Measurements from ENCODE around the gene CES4A. TPM values are rescaled to one million over a fixed set of nuclear protein-coding genes. Genes with fewer than 3 reads are reported as not detected.
A peak's percentile ranks its signal among the peaks of the same experiment; 100 is the strongest.

CES4A gene
- total RNA-seq, 1 donor from 2014 or later = 18.5 TPM

- Mint-ChIP-seq H3K4me1 (peaks cover 16% of the 10 kb centered on the region), H3K36me3 (no peaks in the 10 kb centered on the region), H3K4me3 (no peak overlapping the region), H3K9me3 (no peaks in the 10 kb centered on the region), H3K27me3 (ENCODE audit: low read depth) (peaks cover 21% of the 10 kb centered on the region), H3K27ac (no peak overlapping the region)
- DNase-seq (ENCODE audit: low spot score in 2 of 2, unreplicated experiment in 2 of 2) = no peak
- TF ChIP-seq, protein P1, sequence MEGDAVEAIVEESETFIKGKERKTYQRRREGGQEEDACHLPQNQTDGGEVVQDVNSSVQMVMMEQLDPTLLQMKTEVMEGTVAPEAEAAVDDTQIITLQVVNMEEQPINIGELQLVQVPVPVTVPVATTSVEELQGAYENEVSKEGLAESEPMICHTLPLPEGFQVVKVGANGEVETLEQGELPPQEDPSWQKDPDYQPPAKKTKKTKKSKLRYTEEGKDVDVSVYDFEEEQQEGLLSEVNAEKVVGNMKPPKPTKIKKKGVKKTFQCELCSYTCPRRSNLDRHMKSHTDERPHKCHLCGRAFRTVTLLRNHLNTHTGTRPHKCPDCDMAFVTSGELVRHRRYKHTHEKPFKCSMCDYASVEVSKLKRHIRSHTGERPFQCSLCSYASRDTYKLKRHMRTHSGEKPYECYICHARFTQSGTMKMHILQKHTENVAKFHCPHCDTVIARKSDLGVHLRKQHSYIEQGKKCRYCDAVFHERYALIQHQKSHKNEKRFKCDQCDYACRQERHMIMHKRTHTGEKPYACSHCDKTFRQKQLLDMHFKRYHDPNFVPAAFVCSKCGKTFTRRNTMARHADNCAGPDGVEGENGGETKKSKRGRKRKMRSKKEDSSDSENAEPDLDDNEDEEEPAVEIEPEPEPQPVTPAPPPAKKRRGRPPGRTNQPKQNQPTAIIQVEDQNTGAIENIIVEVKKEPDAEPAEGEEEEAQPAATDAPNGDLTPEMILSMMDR (IDR thresholded peaks at IDR 0.05; ENCODE audit: unreplicated experiment) = no peak
These were observed 28.7 kb upstream of the CES4A start for GRCh38 chr16:66959704-66960161.

GRCh38 chr16:66960270-66960669, 28.1 kb upstream of the CES4A start:
- Mint-ChIP-seq H3K9me3 (no peaks in the 10 kb centered on the region), H3K27me3 (ENCODE audit: low read depth) (peaks cover 24% of the 10 kb centered on the region), H3K4me1 (peaks cover 13% of the 10 kb centered on the region), H3K4me3 (no peak overlapping the region), H3K36me3 (no peaks in the 10 kb centered on the region), H3K27ac (no peak overlapping the region)
- TF ChIP-seq, protein P1 (IDR thresholded peaks at IDR 0.05; ENCODE audit: unreplicated experiment) = no peak
- no peak for DNase-seq (ENCODE audit: low spot score in 2 of 2, unreplicated experiment in 2 of 2)

GRCh38 chr16:66961065-66961744, 27.2 kb upstream of the CES4A start, which contains the start of gene CES3:
CES3 (plus strand) TSS chr16:66961266; CDS start chr16:66961308, 42 bp downstream.
- Mint-ChIP-seq H3K9me3 (no peaks in the 10 kb centered on the region), H3K27ac (no peak within 1 kb of the TSS), H3K27me3 (ENCODE audit: low read depth) (peaks cover 29% of the 10 kb centered on the region), H3K4me3 (peak within 1 kb of the TSS; percentile 58), H3K36me3 (no peaks in the 10 kb centered on the region), H3K4me1 (peaks cover 3% of the 10 kb centered on the region)
- TF ChIP-seq, protein P1 (IDR thresholded peaks at IDR 0.05; ENCODE audit: unreplicated experiment) = peak; percentile 64
- DNase-seq (ENCODE audit: low spot score in 2 of 2, unreplicated experiment in 2 of 2) = peak in 1 of 2 experiments; percentile 72

- no peak for DNase-seq (ENCODE audit: low spot score in 2 of 2, unreplicated experiment in 2 of 2)
- Mint-ChIP-seq H3K4me1 (peaks cover 2% of the 10 kb centered on the region), H3K9me3 (no peaks in the 10 kb centered on the region), H3K4me3 (no peak overlapping the region), H3K36me3 (no peaks in the 10 kb centered on the region), H3K27me3 (ENCODE audit: low read depth) (peaks cover 33% of the 10 kb centered on the region), H3K27ac (no peak overlapping the region)
- TF ChIP-seq, protein P1 (IDR thresholded peaks at IDR 0.05; ENCODE audit: unreplicated experiment) = no peak
These were observed 26.5 kb upstream of the CES4A start for GRCh38 chr16:66961914-66962313.

DNA sequence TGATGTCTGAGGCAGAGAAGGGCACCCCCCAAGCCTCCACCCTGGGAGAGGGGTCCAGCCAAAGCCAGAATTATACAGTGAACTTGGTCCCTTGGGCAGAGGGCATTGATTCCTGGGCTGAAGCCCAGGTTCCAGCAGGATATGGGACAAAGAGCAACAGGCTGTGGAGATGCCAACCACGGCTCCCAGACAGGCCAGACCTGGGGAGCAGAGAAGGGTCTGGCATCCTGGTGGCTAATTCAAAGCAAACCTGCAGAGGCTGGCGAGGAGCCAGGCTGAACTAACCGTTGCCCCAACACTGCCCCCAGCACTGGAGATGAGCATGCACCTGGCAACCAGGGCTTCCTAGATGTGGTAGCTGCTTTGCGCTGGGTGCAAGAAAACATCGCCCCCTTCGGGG, 24.3 kb upstream of the CES4A start:
- no peak for DNase-seq (ENCODE audit: low spot score in 2 of 2, unreplicated experiment in 2 of 2)
- Mint-ChIP-seq H3K27ac (no peak overlapping the region), H3K9me3 (no peaks in the 10 kb centered on the region), H3K4me3 (no peak overlapping the region), H3K4me1 (peaks cover 2% of the 10 kb centered on the region), H3K27me3 (ENCODE audit: low read depth) (peaks cover 24% of the 10 kb centered on the region), H3K36me3 (no peaks in the 10 kb centered on the region)
- TF ChIP-seq, protein P1 (IDR thresholded peaks at IDR 0.05; ENCODE audit: unreplicated experiment) = no peak
